OCI-LY3 (cell line): ENCODE results near the gene ANKFN1.

Experiments
- EZH2phosphoT487 ChIP-seq: fragments of 200-600 bp; shearing (Covaris generic); IDR thresholded peaks from 2 replicates; pipeline ENCODE4 v1.6.1; 2018; ENCODE audit warnings: antibody characterized with exemption, mixed run types, low read depth
- TF ChIP-seq, protein P1 (sequence below): fragments of 200-600, 300-600 bp; sonication (generic); IDR thresholded peaks from 2 replicates; pipeline ENCODE4 v1.5.1; 2014; ENCODE audit warnings: antibody characterized with exemption, low read length, low read depth

DNA sequence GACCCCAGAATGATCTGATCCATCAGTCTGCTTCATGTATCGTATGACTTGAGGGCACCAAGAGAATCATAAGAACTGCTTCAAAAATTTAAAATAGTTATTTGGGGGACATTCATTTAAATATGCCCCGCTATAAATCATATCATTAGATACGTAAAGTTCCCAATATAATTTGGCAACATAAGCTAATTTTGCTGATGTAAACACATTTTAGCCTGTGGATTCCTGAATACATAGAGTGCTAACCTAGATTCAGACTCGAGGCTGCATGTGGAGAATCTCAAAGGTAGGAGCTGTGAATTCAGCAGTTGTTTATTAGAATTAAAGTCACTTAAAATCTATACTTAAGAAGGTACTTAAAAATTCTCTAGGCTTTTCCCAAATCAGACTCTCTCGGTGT, 24.9 kb downstream of the ANKFN1 start:
- TF ChIP-seq, protein P1, sequence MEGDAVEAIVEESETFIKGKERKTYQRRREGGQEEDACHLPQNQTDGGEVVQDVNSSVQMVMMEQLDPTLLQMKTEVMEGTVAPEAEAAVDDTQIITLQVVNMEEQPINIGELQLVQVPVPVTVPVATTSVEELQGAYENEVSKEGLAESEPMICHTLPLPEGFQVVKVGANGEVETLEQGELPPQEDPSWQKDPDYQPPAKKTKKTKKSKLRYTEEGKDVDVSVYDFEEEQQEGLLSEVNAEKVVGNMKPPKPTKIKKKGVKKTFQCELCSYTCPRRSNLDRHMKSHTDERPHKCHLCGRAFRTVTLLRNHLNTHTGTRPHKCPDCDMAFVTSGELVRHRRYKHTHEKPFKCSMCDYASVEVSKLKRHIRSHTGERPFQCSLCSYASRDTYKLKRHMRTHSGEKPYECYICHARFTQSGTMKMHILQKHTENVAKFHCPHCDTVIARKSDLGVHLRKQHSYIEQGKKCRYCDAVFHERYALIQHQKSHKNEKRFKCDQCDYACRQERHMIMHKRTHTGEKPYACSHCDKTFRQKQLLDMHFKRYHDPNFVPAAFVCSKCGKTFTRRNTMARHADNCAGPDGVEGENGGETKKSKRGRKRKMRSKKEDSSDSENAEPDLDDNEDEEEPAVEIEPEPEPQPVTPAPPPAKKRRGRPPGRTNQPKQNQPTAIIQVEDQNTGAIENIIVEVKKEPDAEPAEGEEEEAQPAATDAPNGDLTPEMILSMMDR = no peak
- no peak for TF ChIP-seq EZH2phosphoT487
